Lung (tissue), 12 donors: Measurements from ENCODE around the gene KIAA0825. TPM values are rescaled to one million over a fixed set of nuclear protein-coding genes. Genes with fewer than 3 reads are reported as not detected.

Experiments
- ATAC-seq: fragments of 200-7000 bp; cut with Tn5 transposase; one replicate; pipeline ENCODE4 v1.9.1; 2020; ENCODE audit warnings: moderate number of reproducible peaks; ENCODE audit not compliant: insufficient read depth, low FRiP score
- DNase-seq, 3 donors: peaks; one replicate each; pipeline ENCODE4 v3.0.0-alpha.2; 2013 to 2017
- H3K27ac ChIP-seq, 2 donors: one replicate each; pipeline ENCODE4 v1.5.1; 2013; ENCODE audit warnings: mild to moderate bottlenecking in 2 of 2, moderate library complexity in 2 of 2, control low read depth in 1 of 2, inconsistent platforms in 1 of 2, low read depth in 1 of 2, low read length in 1 of 2
- H3K27me3 ChIP-seq, 3 donors: one replicate each; pipeline ENCODE4 v1.5.1; 2013; ENCODE audit warnings: low read length in 2 of 3; ENCODE audit not compliant: control insufficient read depth in 3 of 3, insufficient read depth in 3 of 3
- H3K36me3 ChIP-seq, 4 donors: one replicate each; pipeline ENCODE4 v1.5.1; 2013; ENCODE audit warnings: low read length in 4 of 4, mild to moderate bottlenecking in 1 of 4, moderate library complexity in 1 of 4; ENCODE audit not compliant: control insufficient read depth in 4 of 4, insufficient read depth in 4 of 4
- H3K4me1 ChIP-seq, 5 donors: one replicate each; pipeline ENCODE4 v1.5.1; 2013; ENCODE audit warnings: low read length in 5 of 5, mild to moderate bottlenecking in 2 of 5, moderate library complexity in 1 of 5; ENCODE audit not compliant: control insufficient read depth in 5 of 5, insufficient read depth in 5 of 5
- H3K4me3 ChIP-seq: one replicate; pipeline ENCODE4 v1.5.1; 2013; ENCODE audit warnings: mild to moderate bottlenecking, control low read depth, moderate library complexity
- H3K9ac ChIP-seq, 2 donors: one replicate each; pipeline ENCODE4 v1.5.1; 2013; ENCODE audit warnings: low read length in 2 of 2, control low read depth in 1 of 2; ENCODE audit not compliant: insufficient read depth in 1 of 2
- H3K9me3 ChIP-seq, 4 donors: one replicate each; pipeline ENCODE4 v1.5.1; 2013; ENCODE audit warnings: low read length in 3 of 4, mild to moderate bottlenecking in 1 of 4, moderate library complexity in 1 of 4; ENCODE audit not compliant: control insufficient read depth in 4 of 4, insufficient read depth in 3 of 4
- CTCF ChIP-seq: IDR thresholded peaks from 2 replicates; pipeline ENCODE4 v1.5.1; 2012; ENCODE audit warnings: mild to moderate bottlenecking; ENCODE audit errors: control extremely low read depth, extremely low read depth
- WGBS, 2 donors: extraction: QIAGEN DNeasy Blood & Tissue Kit; methylation state at CpG; one replicate each; pipeline ENCODE4 v1.1.7; 2013; 5-methylcytosine and 5-hydroxymethylcytosine counted together
- polyA plus RNA-seq, 2 donors: library from polyadenylated mRNA; stranded (reverse); fragments of 200-250 nt; gene quantifications; one replicate each; pipeline ENCODE4 v1.2.1, GENCODE V29; 2013
- total RNA-seq, 2 donors: library from RNA; depleted of rRNA in 1 of 2; stranded (reverse); fragments of >200 nt in 1 of 2; gene quantifications; one replicate each; pipeline ENCODE4 v1.2.1, GENCODE V29; 2014 to 2021
- donor health status: control.
- donor health status: control.
- donor health status: Bipolar disorder and iron deficiency.
- donor health status: healthy.
- donor health status: DM: yes; HTN: yes; CAD: no.

Gene KIAA0825
- total and polyA plus RNA-seq, 4 donors: 0.79 to 20.2 (median 3.6) TPM

- Histone ChIP-seq H3K9ac (no peak overlapping the region), H3K4me3 (no peak overlapping the region), H3K4me1 (peaks cover 0 to 46% (median 0%) of the 10 kb centered on the region in 5 donors), H3K36me3 (peaks cover 0 to 4% (median 0%) of the 10 kb centered on the region in 4 donors), H3K27me3 (no peaks in the 10 kb centered on the region), H3K9me3 (no peaks in the 10 kb centered on the region), H3K27ac (no peak overlapping the region)
- no peak for ATAC-seq
- DNase-seq: peak in 2 of 3 donors; percentile 73 to 74
- no peak for TF ChIP-seq CTCF
- WGBS, 2 donors: 92 to 97% methylated on average over 5 of the region's 5 CpGs
These were observed 150.2 kb downstream of the KIAA0825 start for GRCh38 chr5:94467954-94468930.

GRCh38 chr5:94467346-94467953, 151.0 kb downstream of the KIAA0825 start:
- Histone ChIP-seq H3K27me3 (no peaks in the 10 kb centered on the region), H3K4me1 (peaks cover 0 to 46% (median 0%) of the 10 kb centered on the region in 5 donors), H3K9ac (no peak overlapping the region), H3K36me3 (no peaks in the 10 kb centered on the region), H3K9me3 (no peaks in the 10 kb centered on the region), H3K4me3 (no peak overlapping the region), H3K27ac (no peak overlapping the region)
- DNase-seq: peak; percentile 83 to 97 (median 97)
- WGBS, 2 donors: 83 to 85% methylated on average over 3 of the region's 3 CpGs
- ATAC-seq: no peak
- TF ChIP-seq CTCF: no peak

GRCh38 chr5:94463739-94464138, 154.7 kb downstream of the KIAA0825 start:
- Histone ChIP-seq H3K27me3 (no peaks in the 10 kb centered on the region), H3K9ac (no peak overlapping the region), H3K36me3 (no peaks in the 10 kb centered on the region), H3K4me3 (no peak overlapping the region), H3K27ac (no peak overlapping the region), H3K9me3 (no peaks in the 10 kb centered on the region), H3K4me1 (peaks cover 0 to 19% (median 0%) of the 10 kb centered on the region in 5 donors)
- DNase-seq (no peak), ATAC-seq (no peak)
- 58 to 62% methylated on average over 2 of the region's 2 CpGs for WGBS, 2 donors
- no peak for TF ChIP-seq CTCF
